PC-9 (cell line): ENCODE results near the gene C18orf63.

Experiments used
- CTCF ChIP-seq: fragments of 200-600 bp; sonication (generic); conservative IDR thresholded peaks from 2 replicates; pipeline ENCODE4 v1.6.1; 2017; ENCODE audit warnings: mixed run types, antibody characterized with exemption, mild to moderate bottlenecking, moderate library complexity
- EZH2 ChIP-seq: fragments of 200-600 bp; sonication (generic); IDR thresholded peaks from 2 replicates; pipeline ENCODE4 v1.8.0; 2017; ENCODE audit warnings: antibody characterized with exemption, low read depth

GRCh38 chr18:74299162-74299561 lies 16.5 kb upstream of the C18orf63 start:
- TF ChIP-seq CTCF (no peak), EZH2 (no peak)
